HG03159 (cell line): Measurements from ENCODE around the gene ABCB6.
A peak's percentile ranks its signal among the peaks of the same experiment; 100 is the strongest.
"Not testable (repeated sequence)": the region's sequence is repeated elsewhere in the genome, so short reads cannot be mapped to it uniquely, and the experiment has no call there.

ENCODE experiments used
- ATAC-seq: cut with Tn5 transposase; IDR thresholded peaks from one replicate; pipeline ENCODE4 v1.9.1; 2021; ENCODE audit warnings: mild to moderate bottlenecking, moderate library complexity; ENCODE audit not compliant: unreplicated experiment

The ABCB6 gene

DNA sequence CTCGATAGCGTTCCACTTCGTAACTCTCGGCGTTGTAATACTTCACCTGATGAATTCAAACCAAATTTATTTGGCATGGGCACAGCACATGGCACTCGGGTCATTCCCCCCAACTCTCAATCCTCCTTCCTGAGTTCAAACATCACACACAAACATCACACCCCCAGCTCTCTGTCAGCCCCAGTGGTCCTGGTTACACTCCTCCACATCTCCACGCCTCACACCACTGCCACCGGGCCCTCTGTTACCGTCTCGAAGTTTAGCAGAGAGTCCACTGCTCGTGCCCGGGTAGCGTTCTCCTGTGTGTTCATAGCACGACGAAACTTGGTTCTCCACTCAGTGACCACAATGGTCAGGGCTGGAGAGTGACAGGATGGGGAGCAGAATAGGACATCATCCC, 4.6 kb downstream of the ABCB6 start:
- ATAC-seq = no peak

DNA sequence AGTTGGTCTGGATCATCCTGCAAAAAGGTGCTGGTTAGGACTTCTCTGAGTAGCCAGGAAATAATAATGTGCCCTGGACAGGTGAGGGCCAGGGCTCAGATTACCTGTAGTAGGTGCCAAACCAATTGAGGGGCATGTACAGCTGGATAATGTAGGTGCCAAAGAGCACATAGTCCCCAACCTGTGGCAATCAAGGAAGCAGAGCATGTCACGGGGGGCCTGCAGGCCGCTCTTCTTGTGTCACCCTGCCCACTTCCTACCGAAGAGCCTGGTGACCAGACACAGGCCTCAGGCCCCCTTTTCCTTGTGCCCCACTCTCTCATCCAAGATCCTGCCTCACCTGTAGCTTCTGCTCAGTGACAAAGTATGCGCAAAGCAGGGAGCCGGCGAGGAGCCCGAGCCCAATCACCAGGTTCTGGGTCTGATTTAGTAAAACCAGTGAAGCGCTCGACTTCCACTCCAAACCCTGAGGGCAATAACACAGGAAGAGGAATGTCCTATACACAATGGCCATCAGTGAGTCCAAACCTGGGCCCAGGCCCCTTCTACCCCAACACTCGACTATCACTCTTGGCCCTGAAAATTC, 5.2 kb downstream of the ABCB6 start:
- ATAC-seq = no peak

DNA sequence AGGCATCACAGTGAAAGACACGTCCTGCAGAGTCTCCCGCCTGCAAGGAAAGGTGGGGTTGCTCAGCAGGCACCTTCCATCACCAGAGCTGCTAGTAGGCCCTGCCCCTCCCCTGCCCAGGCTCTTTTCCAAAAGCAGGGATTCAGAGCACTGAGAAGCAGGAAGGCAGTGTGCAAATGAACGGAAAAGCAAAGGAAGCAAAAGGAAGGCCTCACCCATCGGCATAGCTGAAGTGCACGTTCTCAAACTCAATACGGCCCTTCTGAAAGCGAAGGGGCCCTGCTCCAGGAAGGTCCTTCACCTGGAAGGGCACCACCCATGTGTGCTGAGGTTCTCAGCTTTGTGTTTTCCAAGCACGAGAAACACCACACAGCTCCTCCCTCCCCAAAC, 5.7 kb downstream of the ABCB6 start:
- ATAC-seq = no peak

DNA sequence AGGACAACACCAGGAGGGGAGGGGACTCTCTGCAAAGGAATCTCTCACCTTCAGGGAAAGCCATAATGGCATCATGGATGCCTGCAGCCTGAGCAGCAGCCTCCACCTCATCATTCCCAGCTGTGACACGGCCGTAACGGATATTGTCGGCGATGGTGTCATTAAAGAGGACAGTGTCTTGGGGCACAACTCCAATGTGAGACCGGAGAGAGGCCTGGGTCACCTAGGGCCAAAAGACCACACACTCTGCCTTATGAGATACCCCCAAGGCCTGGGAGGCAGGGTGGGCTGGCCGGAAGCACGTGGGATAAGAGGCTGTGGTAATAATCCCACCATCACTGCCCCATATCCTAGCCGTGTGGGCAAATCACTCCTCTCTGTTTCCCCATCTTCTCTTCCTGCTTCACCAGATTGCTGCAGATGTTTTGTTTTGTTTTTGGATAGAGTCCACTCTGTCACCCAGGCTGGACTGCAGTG, 7.8 kb downstream of the ABCB6 start:
- ATAC-seq = no peak

DNA sequence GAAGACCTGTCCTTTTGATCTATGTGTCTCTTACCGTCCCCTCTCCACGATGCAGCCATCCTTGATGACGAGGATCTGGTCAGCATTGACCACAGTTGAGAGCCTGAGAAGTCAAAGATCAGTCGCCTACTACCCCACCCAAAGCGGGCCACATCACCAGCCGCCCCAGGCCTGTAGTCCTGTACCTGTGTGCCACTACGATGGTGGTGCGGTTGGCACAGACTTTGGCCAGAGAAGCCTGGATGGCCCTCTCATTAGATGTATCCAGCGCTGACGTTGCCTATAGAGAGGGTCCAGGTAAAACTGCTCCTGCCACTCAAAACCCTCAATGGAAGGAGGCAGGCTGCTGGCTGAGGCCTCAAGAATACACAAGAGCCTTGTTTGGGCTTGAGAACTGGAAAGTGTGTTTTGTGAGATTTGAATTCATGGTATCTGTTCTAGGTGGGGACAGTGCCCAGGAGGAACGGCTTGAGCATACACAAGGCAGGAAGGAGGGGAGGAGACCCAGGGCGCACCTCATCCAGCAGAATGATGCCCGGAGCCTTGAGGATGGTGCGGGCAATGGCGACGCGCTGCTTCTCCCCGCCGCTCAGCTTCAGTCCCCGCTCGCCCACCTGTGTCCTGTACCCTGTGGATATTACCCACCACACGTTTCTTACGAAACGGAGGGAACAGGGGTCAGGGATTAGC, 8.4 kb downstream of the ABCB6 start:
- no peak for ATAC-seq

DNA sequence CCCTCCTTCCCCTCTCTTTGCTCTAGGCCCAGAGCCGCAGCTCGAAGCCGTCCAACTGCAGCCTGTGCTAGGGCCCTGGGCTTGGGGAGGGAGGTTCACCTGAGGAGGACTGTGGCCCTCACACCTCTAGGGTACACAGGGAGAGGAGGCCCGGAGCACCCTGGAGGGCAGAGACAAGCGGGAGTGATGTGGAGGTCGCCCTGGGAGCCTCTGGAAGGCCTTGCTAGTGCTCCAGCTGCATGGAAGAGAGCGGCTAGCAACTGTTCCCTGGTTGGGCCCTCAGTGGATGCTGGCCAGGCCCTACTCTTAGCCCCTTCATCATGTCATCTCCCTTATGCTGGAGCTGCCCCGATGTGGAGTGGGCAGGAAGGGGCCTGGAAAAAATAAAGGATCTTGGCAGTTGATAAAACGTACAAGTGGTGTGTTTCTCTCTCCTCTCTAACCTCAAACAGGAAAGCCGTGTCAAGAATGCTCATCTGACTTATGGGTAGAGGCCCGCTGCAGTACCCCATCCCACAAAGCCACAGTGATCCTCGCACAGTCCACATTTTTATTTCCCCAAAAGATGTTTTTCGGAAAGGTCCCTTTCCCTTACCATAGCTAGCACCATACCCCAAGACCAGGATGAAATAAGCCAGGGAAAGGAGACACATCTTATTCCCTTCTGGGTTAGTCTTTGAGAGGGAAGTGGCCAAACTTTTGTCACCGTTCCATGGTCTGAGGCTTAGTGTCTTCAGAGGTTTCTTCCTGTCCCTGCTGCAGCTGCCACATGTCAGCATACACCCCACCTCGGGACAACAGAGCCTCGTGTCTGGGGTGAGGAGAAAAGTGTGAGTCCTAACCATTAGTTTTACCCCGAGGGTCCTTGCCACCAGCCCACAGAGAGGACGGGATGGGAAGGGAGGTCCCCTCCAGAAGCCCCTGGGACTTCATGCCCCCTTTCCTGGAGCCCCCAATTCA, 9.2 kb downstream of the ABCB6 start:
- ATAC-seq = no peak

DNA sequence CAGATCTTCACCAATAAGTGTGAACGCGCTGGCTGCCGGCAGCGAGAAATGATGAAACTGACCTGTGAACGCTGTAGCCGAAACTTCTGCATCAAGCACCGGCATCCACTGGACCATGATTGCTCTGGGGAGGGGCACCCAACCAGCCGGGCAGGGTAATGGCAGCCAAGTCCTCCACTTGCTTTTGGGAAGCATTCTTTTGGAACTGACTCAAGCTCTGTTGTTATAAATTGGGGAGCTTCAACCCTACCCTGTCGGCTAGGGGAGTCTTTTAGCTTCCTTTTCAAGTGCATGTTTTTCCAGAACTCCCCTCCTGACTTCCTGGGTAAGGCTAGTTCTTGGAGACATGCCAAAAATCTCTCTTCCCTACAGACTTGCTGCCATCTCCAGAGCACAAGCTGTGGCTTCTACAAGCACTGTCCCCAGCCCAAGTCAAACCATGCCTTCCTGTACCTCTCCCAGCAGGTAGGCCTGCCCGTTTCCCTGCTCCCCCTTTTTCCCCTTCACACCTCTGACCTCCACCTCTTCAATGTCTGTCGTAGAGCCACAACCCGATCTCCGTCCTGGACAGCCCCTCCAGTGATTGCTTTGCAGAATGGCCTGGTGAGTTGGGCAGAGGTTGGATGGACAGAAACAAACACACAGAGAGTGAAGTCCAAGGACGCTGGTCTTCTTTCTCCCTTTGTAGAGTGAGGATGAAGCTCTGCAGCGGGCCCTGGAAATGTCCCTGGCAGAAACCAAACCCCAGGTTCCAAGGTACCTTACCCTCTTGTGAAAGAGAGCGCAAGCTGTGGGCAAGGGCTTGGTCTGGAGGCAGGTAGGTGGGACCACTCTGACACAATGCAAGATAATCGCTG, 10.6 kb downstream of the ABCB6 start:
- no peak for ATAC-seq

DNA sequence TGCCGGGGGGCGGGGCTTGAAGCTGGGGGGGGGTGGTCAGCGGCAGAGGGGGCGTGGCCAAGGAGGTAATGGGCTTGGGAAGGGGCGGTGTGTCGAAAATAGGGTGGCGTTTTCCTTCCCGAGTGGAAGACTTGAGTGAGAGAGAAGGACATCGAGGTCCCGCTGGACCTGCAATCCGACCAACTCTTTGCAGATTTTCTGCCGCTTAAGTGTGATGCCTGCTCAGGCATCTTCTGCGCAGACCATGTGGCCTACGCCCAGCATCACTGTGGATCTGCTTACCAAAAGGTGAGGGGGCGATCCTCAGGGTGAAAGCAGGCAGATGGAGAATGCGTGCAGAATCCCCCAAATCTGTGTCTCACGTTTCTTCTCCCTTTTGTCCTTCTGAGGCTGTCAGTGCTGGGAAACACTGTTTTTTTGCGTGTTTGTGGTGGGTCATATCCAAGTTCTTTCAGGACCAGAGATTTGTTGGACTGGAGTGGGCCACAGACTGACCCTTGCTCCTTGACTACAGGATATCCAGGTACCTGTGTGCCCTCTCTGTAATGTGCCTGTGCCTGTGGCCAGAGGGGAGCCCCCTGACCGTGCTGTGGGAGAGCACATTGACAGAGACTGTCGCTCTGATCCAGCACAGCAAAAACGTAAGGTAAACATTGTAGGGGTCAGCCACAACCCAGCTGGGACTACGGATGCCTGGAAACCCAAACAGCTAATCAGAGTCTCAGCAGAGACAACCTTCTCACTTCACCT, 11.4 kb downstream of the ABCB6 start:
- ATAC-seq = no peak

DNA sequence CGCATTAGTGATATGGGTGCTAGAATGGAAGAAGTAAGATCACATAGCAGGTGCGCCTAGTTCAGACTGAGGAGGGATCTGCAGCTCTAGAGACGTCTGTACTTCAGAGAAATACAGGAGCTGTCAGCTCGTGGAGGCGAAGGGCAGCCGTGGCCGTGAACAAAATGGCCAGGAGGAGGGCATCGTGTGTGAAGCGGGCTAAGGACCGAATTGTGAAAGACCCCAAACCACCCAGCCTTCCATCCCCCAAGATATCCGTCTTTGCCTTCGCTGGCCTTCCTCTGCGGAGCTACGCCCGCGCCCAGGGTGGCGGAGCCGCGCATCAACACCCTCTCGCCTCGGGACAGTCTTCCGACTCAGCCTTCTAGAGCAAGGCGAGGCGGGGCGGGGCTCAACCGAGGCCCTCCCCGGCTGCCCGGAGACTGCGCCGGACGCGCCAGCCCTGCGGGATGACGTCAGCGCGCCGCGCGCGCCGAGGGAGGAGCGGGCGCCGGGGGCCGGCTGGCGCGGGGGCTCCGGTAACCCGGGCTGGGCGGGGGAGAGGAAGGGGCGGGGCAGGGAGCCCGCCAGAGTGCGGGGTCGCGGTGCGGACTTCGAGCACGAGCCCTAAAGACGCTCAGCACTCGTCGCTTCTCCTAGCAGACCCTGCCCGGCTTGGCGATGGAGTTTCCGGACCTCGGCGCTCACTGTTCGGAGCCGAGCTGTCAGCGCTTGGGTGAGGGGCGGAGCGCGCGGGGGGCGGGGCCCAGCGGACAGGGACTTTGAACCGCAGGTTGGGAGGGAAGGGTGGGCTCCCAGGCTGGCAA, 12.2 kb downstream of the ABCB6 start, which contains the start of gene ZFAND2B:
Gene ZFAND2B (plus strand): TSS at position 455 of the 806 bp plus-strand sequence. CDS start 206 bp downstream, at position 661.
- ATAC-seq = peak; percentile 97

DNA sequence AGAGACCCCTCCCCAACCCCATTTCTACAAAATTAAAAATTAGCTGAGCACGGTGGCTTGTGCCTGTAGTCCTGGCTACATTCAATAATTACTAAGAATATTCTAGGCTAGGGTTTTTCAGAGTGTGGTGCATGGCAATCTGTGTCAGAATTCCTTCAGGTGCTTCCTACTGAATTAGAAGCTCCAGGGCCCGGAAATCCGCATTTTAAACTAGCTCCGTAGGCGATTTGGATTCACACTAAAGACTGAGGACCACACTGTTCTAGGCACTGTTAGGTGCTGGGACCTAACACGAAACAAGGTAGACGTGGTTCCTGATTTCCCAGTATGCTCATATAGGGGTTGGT, 12.8 kb downstream of the ABCB6 start:
- no peak for ATAC-seq

DNA sequence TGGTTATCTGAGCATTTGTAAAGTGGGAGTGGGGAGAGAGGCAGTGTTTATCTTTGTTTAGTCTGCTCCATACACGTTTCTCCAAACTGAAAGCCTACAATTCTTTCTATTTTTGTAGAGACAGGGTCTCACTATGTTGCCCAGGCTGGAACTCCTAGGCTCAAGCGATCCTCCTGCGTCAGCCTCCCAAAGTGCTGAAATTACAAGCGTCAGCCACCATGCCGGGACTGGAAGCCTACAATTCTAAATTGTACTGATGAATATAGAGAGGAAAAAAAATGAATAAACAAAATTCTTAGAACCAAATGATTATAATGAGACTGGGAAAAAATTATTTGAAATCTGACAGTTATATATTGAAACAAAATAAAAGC, 13.6 kb downstream of the ABCB6 start:
- no peak for ATAC-seq

DNA sequence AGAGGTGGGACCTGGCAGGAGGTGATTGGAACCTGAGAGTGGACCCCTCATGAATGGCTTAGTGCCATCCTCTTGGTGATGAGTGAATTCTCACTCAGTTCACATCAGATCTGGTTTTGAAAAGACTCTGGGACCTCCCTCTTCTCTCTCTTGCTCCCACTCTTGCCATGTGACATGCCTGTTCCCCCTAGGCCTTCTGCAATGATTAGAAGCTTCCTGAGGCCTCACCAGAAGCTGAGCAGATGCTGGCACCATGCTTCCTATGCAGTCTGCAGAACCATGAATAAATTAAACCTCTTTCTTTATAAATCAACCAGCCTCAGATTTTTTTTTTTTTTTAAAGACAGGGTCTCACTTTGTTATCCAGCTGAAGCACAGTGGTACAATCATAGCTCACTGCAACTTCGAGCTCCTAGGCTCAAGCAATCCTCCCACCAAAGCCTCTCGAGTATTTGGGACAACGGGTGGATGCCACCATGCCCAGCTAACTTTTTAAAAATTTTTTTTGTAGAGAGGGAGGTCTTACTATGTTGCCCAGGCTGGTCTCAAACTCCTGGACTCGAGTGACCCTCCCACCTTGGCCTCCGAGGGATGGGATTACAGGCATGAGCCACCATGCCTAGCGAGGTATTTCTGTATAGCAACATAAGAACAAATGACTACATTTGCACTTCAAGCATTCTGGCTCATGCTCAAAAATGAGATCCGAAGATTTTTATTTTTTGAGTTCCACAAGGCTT, 14.2 kb downstream of the ABCB6 start:
- ATAC-seq = no peak

DNA sequence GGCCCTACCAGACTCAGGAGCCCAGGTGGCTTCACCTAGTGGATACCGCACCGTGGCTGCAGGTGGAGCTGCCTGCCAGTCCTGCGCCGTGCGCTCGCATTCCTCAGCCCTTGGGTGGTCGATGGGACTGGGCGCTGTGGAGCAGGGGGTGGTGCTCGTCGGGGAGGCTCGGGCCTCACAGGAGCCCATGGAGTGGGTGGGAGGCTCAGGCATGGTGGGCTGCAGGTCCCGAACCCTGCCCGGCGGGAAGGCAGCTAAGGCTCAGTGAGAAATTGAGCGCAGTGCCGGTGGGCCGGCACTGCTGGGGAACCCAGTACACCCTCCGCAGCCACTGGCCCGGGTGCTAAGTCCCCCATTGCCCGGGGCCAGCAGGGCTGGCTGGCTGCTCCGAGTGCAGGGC, 17.4 kb downstream of the ABCB6 start:
- ATAC-seq = not testable (repeated sequence)

DNA sequence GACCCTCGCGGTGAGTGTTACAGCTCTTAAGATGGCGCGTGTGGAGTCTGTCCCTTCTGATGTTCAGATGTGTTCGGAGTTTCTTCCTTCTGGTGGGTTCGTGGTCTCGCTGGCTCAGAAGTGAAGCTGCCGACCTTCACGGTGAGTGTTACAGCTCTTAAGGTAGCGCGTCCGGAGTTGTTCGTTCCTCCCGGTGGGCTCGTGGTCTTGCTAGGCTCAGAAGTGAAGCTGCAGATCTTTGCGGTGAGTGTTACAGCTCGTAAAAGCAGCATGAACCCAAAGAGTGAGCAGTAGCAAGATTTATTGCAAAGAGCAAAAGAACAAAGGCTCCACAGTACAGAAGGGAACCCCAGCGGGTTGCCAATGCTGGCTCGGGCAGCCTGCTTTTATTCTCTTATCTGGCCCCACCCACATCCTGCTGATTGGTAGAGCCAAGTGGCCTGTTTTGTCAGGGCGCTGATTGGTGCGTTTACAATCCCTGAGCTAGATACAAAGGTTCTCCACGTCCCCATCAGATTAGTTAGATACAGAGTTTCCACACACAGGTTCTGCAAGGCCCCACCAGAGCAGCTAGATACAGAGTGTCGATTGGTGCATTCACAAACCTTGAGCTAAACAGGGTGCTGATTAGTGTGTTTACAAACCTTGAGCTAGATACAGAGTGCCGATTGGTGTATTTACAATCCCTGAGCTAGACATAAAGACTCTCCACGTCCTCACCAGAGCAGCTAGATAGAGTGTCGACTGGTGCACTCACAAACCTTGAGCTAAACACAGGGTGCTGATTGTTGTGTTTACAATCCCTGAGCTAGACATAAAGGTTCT, 18.0 kb downstream of the ABCB6 start:
- not testable (repeated sequence) for ATAC-seq

DNA sequence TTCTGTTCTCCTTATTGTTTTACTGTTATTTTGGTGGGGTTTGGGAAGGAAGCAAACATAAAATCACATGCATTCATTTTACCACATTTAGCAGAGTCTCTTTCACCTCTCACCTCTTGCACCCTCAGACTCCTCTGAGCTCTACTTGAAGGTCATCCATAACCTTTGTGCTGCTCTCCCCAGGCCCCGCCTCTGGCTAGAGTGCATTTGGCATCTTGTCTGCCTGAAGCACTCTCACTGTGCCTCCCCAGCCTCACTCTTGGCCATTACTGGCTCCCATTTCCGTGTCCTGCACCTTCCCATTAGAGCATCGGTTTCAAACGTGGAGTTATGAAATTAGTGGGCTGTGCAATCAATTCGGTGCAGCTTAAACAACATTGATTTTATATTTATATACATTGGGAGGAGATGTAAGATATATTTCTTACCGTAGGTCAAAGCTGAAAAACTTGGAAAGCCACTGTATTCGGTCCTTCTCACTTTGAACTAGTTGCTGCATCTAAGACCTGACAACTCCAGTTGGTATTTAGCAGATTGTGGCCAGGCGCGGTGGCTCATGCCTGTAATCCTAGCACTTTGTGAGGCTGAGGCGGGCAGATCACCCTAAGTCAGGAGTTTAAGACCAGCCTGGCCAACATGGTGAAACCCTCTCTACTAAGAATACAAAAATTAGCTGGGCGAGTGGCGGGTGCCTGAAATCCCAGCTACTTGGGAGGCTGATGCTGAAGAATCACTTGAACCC, 19.1 kb downstream of the ABCB6 start:
- ATAC-seq = no peak

DNA sequence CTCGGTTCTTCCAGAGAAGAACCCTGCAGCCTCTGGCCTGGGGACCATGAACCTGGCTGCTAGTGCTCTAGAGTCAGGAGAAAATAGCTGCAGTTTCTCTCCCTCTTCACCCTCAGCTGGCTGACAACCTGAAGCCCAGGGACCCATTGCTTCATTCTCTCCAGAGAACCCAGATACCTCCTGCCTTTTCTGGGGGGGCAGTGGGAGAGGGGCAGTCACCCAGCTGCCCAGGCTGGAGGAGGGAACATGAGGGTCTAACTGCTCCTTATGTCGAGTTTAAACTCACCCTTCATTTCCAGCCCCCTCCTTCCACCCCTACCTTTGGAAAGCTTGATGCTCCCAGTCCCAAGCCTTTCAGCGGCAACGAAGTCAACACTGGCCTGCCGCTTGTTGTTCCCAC, 19.8 kb downstream of the ABCB6 start:
- no peak for ATAC-seq

DNA sequence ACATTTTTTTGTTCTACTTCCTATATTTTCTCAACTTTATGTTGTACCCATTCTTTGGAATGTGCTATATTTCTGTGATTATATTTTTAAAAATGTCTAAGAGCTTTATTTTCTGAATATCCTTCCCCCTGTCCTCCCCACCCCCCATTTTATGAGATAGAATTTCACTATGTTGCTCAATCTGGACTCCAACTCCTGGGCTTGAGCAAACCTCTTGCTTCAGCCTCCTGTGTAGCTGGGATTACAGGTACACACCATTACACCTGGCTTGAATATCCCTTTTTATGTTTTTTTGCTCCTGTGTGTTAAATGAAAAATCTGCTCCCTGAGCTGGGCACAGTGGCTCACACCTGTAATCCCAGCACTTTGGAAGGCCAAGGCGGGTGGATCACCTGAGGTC, 21.4 kb downstream of the ABCB6 start:
- no peak for ATAC-seq
